Lower leg skin (tissue), 4 donors: ENCODE results near the gene MBOAT1. TPM values are rescaled to one million over a fixed set of nuclear protein-coding genes. Genes with fewer than 3 reads are reported as not detected.

Experiments
- DNase-seq, 2 donors: peaks; one replicate each; pipeline ENCODE4 v3.0.0-alpha.2; 2019; ENCODE audit warnings: low spot score in 2 of 2
- H3K4me3 ChIP-seq: fragments of 200-600 bp; sonication (generic); 2 replicates; pipeline ENCODE4 v1.5.1; 2017; ENCODE audit warnings: mild to moderate bottlenecking, low read depth; ENCODE audit not compliant: poor library complexity, severe bottlenecking
- POLR2A ChIP-seq, 2 donors: fragments of 450-650 bp; IDR thresholded peaks; one replicate each; pipeline ENCODE4 v1.6.1; 2016 to 2017; ENCODE audit warnings: antibody characterized with exemption in 2 of 2, mild to moderate bottlenecking in 1 of 2, moderate library complexity in 1 of 2
- WGBS, 2 donors: methylation state at CpG; one replicate each; pipeline ENCODE4 v1.1.5; 2018; 5-methylcytosine and 5-hydroxymethylcytosine counted together
- intact Hi-C: fragments of 100-400 bp; cut with DNase I; formaldehyde crosslinking; loops from one replicate; pipeline ENCODE4 v1.15.0; 2023; ENCODE audit warnings: low total_unique reads
- total RNA-seq, 4 donors: library from RNA; depleted of rRNA; stranded (reverse); fragments of >200 nt; gene quantifications; one replicate each; pipeline ENCODE4 v1.1.0, GENCODE V29; 2016
- TF ChIP-seq, protein P1 (sequence below), 3 donors: fragments of 450-650 bp; IDR thresholded peaks; one replicate each; pipeline ENCODE4 v1.5.1; 2016; ENCODE audit warnings: antibody characterized with exemption in 3 of 3, mild to moderate bottlenecking in 3 of 3, moderate library complexity in 2 of 3

Gene MBOAT1
- total RNA-seq, 4 donors from 2014 or later, result 5.8 to 8.2 (median 6.6) TPM

GRCh38 chr6:20211037-20211940, 980 bp downstream of the MBOAT1 start:
- intact Hi-C loops, result no loop called here
- no peak for TF ChIP-seq POLR2A (IDR thresholded peaks at IDR 0.05)
- TF ChIP-seq, protein P1, sequence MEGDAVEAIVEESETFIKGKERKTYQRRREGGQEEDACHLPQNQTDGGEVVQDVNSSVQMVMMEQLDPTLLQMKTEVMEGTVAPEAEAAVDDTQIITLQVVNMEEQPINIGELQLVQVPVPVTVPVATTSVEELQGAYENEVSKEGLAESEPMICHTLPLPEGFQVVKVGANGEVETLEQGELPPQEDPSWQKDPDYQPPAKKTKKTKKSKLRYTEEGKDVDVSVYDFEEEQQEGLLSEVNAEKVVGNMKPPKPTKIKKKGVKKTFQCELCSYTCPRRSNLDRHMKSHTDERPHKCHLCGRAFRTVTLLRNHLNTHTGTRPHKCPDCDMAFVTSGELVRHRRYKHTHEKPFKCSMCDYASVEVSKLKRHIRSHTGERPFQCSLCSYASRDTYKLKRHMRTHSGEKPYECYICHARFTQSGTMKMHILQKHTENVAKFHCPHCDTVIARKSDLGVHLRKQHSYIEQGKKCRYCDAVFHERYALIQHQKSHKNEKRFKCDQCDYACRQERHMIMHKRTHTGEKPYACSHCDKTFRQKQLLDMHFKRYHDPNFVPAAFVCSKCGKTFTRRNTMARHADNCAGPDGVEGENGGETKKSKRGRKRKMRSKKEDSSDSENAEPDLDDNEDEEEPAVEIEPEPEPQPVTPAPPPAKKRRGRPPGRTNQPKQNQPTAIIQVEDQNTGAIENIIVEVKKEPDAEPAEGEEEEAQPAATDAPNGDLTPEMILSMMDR (IDR thresholded peaks at IDR 0.05), result no peak
- 8 to 9% methylated on average over 17 of the region's 17 CpGs for WGBS, 2 donors
- no peak for DNase-seq
- H3K4me3 ChIP-seq, result peak overlapping the region; percentile 67

DNA sequence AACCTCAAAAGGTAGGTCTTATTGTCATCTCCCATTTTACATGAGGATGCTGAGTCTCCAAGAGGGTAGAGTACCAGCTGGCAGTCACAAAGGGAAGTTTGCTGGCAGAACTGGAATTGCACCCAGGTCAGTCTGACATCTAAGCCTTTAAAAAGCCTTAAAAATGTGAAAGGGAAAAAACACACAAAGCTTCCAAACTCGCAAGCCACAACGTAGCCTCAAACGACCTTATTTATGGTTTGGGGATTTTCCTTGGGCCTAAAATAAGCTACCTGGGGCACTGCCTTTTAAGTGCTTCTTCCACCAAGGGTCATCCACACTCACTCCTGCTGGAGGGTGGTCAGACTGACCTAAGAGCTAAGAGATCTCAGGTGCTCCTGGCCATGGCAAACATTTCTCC, 2.1 kb downstream of the MBOAT1 start:
- DNase-seq, result no peak
- intact Hi-C loops, result no loop called here
- no peak overlapping the region for H3K4me3 ChIP-seq
- no peak for TF ChIP-seq POLR2A (IDR thresholded peaks at IDR 0.05)
- TF ChIP-seq, protein P1 (IDR thresholded peaks at IDR 0.05), result no peak
- WGBS, 2 donors, result 31 to 48% methylated on average over 3 of the region's 3 CpGs

DNA sequence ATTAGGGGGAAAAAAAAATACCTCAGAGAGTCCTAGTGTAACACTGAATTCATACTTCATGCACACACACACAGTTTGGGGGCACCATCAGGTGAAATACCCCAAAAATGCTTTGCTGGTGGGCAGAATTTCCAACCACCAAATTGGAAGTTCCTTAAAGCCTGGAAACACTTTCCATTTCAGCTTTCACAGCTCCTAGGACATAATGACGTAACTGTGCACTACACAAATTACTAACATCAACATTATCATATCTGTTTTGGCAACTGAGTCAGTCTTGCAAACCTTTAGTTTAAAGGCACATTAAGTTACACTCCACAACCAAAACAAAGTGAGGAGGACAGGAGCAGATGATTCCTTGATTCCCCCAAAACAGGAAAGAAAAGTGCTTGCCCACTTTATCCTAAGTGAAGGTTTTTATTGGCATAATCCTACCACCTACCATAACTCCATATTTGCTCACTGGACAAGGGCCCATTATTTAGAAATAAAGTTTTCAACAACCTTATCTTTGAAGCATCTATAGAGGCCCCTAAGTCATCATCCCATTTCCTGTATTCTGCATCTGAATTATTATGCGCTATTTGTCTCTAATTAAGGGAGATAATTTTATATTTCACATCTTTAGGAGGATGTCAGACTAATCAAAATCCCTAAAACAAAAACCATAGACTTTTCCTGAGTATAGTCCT, 3.4 kb downstream of the MBOAT1 start:
- H3K4me3 ChIP-seq, result no peak overlapping the region
- DNase-seq, result no peak
- TF ChIP-seq POLR2A (IDR thresholded peaks at IDR 0.05), result no peak
- TF ChIP-seq, protein P1 (IDR thresholded peaks at IDR 0.05), result no peak
- intact Hi-C loops, result no loop called here
- whole genome bisulfite sequencing, 2 donors, result 57 to 71% methylated on average over 2 of the region's 2 CpGs

- H3K4me3 ChIP-seq, result no peak overlapping the region
- no peak for DNase-seq
- intact Hi-C loops, result no loop called here
- TF ChIP-seq, protein P1 (IDR thresholded peaks at IDR 0.05), result no peak
- TF ChIP-seq POLR2A (IDR thresholded peaks at IDR 0.05), result no peak
- 72 to 78% methylated on average over 5 of the region's 5 CpGs for WGBS, 2 donors
These were observed 5.2 kb downstream of the MBOAT1 start for GRCh38 chr6:20207088-20207418.

DNA sequence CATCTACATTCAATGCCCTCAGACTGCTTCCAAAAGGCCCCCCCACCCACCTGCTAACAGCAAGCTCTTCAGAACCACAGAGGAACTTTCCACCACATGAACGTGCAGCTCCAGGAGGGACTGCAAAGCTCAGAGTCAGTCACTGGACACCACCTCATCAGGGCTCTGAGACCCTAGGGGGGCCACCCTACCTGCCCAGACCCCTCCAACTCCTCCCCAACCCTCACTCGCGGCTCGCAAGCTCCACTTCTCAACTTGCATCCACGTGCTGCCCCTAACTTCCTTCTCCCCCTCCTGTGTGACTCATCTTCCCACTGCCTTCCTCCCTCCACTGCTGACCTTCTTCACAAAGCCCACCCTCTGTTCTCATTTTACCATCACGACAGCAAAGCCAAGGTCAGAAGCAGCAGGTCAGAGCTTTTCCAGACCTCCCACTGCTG, 6.5 kb downstream of the MBOAT1 start:
- DNase-seq, result no peak
- 68 to 80% methylated on average over 6 of the region's 6 CpGs for WGBS, 2 donors
- H3K4me3 ChIP-seq, result no peak overlapping the region
- TF ChIP-seq, protein P1 (IDR thresholded peaks at IDR 0.05), result no peak
- no peak for TF ChIP-seq POLR2A (IDR thresholded peaks at IDR 0.05)
- intact Hi-C loops, result no loop called here
